GM23338 (cell line): ENCODE measurements around the gene TERT. TPM values are rescaled to one million over a fixed set of nuclear protein-coding genes. Genes with fewer than 3 reads are reported as not detected.

Experiments
- ATAC-seq: fragments of 200-7000 bp; cut with Tn5 transposase; 3 replicates; pipeline ENCODE4 v1.9.1; 2020
- DNase-seq: peaks from one replicate; pipeline ENCODE4 v3.0.0-alpha.2; 2015; ENCODE audit warnings: low spot score
- H2AFZ ChIP-seq: fragments of 200-600 bp; sonication (generic); 2 replicates; pipeline ENCODE4 v1.8.0; 2016; ENCODE audit warnings: antibody characterized with exemption, mild to moderate bottlenecking, moderate library complexity
- H3F3A ChIP-seq: fragments of 200-600 bp; sonication (generic); replicated peaks from 2 replicates; pipeline ENCODE4 v1.8.0; 2017; ENCODE audit warnings: antibody characterized with exemption, mixed run types, low read depth
- H3K27ac ChIP-seq: fragments of 200-600 bp; sonication (generic); 2 replicates; pipeline ENCODE4 v1.6.1; 2016; ENCODE audit warnings: low read depth
- H3K27me3 ChIP-seq: fragments of 200-600 bp; sonication (generic); 2 replicates; pipeline ENCODE4 v1.8.0; 2016; ENCODE audit warnings: mild to moderate bottlenecking, mixed run types, moderate library complexity; ENCODE audit not compliant: insufficient read depth
- H3K36me3 ChIP-seq: fragments of 200-600 bp; sonication (generic); 2 replicates; pipeline ENCODE4 v1.8.0; 2016; ENCODE audit warnings: mild to moderate bottlenecking; ENCODE audit not compliant: insufficient read depth
- H3K4me1 ChIP-seq: fragments of 200-600 bp; sonication (generic); 2 replicates; pipeline ENCODE4 v1.8.0; 2016; ENCODE audit warnings: mild to moderate bottlenecking, moderate library complexity; ENCODE audit not compliant: insufficient read depth
- H3K4me2 ChIP-seq: fragments of 200-600 bp; sonication (generic); 2 replicates; pipeline ENCODE4 v1.7.1; 2017; ENCODE audit warnings: mixed run types
- H3K4me3 ChIP-seq: fragments of 200-600 bp; sonication (generic); 2 replicates; pipeline ENCODE4 v1.6.1; 2016; ENCODE audit warnings: mixed run types
- H3K79me2 ChIP-seq: fragments of 200-600 bp; sonication (generic); replicated peaks from 2 replicates; pipeline ENCODE4 v1.8.0; 2017; ENCODE audit warnings: mild to moderate bottlenecking; ENCODE audit not compliant: insufficient read depth
- H3K9me2 ChIP-seq: fragments of 200-600 bp; sonication (generic); 2 replicates; pipeline ENCODE4 v1.8.0; 2017; ENCODE audit not compliant: insufficient read depth
- H4K20me1 ChIP-seq: fragments of 200-600 bp; sonication (generic); replicated peaks from 2 replicates; pipeline ENCODE4 v1.8.0; 2017; ENCODE audit warnings: mild to moderate bottlenecking; ENCODE audit not compliant: insufficient read depth
- H3K27ac Mint-ChIP-seq: 2 replicates; pipeline ENCODE4 v1.8.0; 2020; ENCODE audit warnings: inconsistent platforms, mild to moderate bottlenecking, moderate library complexity, mixed read lengths
- H3K27me3 Mint-ChIP-seq: 3 replicates; pipeline ENCODE4 v1.8.0; 2022; ENCODE audit warnings: low read depth, mild to moderate bottlenecking, moderate library complexity, mixed read lengths, inconsistent platforms; ENCODE audit not compliant: insufficient read depth, poor library complexity
- H3K36me3 Mint-ChIP-seq: 3 replicates; pipeline ENCODE4 v1.8.0; 2021; ENCODE audit warnings: low read depth, mild to moderate bottlenecking, inconsistent platforms, moderate library complexity, mixed read lengths
- H3K4me1 Mint-ChIP-seq: 3 replicates; pipeline ENCODE4 v1.8.0; 2020; ENCODE audit warnings: mild to moderate bottlenecking, inconsistent platforms, mixed read lengths
- H3K4me3 Mint-ChIP-seq: 3 replicates; pipeline ENCODE4 v1.8.0; 2021; ENCODE audit warnings: moderate library complexity, mild to moderate bottlenecking, inconsistent platforms, mixed read lengths
- H3K9me3 Mint-ChIP-seq: 3 replicates; pipeline ENCODE4 v1.8.0; 2020; ENCODE audit warnings: moderate library complexity, mild to moderate bottlenecking, inconsistent platforms, mixed read lengths
- CREB1 ChIP-seq: fragments of 250-450 bp; sonication (Bioruptor Pico); IDR thresholded peaks from 2 replicates; pipeline ENCODE4 v1.5.0; 2020; ENCODE audit warnings: low read depth, mild to moderate bottlenecking, moderate library complexity
- CTCF ChIP-seq, 2 experiments: fragments of 200-600 bp in 1 of 2; sonication (generic) in 1 of 2; conservative IDR thresholded peaks; 2 replicates each; pipeline versions ENCODE4 v1.5.1 to v1.6.1; 2016 to 2017; ENCODE audit warnings: antibody characterized with exemption in 2 of 2, low read depth in 2 of 2, mild to moderate bottlenecking in 2 of 2, moderate library complexity in 1 of 2
- EZH2 ChIP-seq: fragments of 200-600 bp; sonication (generic); IDR thresholded peaks from one replicate; pipeline ENCODE4 v1.8.0; 2017; ENCODE audit warnings: antibody characterized with exemption, mild to moderate bottlenecking, low read depth; ENCODE audit not compliant: unreplicated experiment
- EZH2phosphoT487 ChIP-seq: fragments of 200-600 bp; sonication (generic); IDR thresholded peaks from one replicate; pipeline ENCODE4 v1.8.1; 2018; ENCODE audit warnings: antibody characterized with exemption; ENCODE audit not compliant: unreplicated experiment
- JUNB ChIP-seq: IDR thresholded peaks from one replicate; pipeline ENCODE4 v1.6.1; 2016; ENCODE audit warnings: antibody characterized with exemption; ENCODE audit not compliant: unreplicated experiment
- NANOG ChIP-seq: IDR thresholded peaks from 2 replicates; pipeline ENCODE4 v1.6.1; 2016; ENCODE audit warnings: antibody characterized with exemption, borderline replicate concordance
- POLR2AphosphoS5 ChIP-seq: IDR thresholded peaks from 2 replicates; pipeline ENCODE4 v1.6.1; 2016; ENCODE audit warnings: antibody characterized with exemption, low read depth
- STAT1 ChIP-seq: IDR thresholded peaks from one replicate; pipeline ENCODE4 v1.6.1; 2016; ENCODE audit warnings: antibody characterized with exemption; ENCODE audit not compliant: unreplicated experiment
- ZNF114 ChIP-seq: fragments of 250-450 bp; sonication (Bioruptor Pico); IDR thresholded peaks from 2 replicates; pipeline ENCODE4 v1.5.0; 2020; ENCODE audit warnings: mild to moderate bottlenecking, moderate library complexity
- ZNF331 ChIP-seq: fragments of 250-450 bp; sonication (Bioruptor Pico); IDR thresholded peaks from 2 replicates; pipeline ENCODE4 v1.5.0; 2020; ENCODE audit warnings: low read depth, mild to moderate bottlenecking, moderate library complexity
- polyA plus RNA-seq: library from polyadenylated mRNA; unstranded; fragments of >200 nt; fragmentation: Nextera tagmentation; extraction: Ambion mirVana; gene quantifications from 2 replicates; pipeline ENCODE4 v1.2.1, GENCODE V29; 2016
- total RNA-seq: library from RNA; depleted of rRNA; stranded (reverse); fragments of >200 nt; shearing (Covaris generic); gene quantifications from 2 replicates; pipeline ENCODE4 v1.2.3, GENCODE V29; 2014
- TF ChIP-seq, protein P1 (sequence below): fragments of 250-450 bp; sonication (Bioruptor Pico); IDR thresholded peaks from 2 replicates; pipeline ENCODE4 v1.5.0; 2020; ENCODE audit warnings: mild to moderate bottlenecking, moderate library complexity
- TF ChIP-seq, protein P2 (sequence below): IDR thresholded peaks from one replicate; pipeline ENCODE4 v1.6.1; 2018; ENCODE audit warnings: antibody characterized with exemption; ENCODE audit not compliant: unreplicated experiment
- TF ChIP-seq, protein P3 (sequence below): IDR thresholded peaks from 2 replicates; pipeline ENCODE4 v1.6.1; 2016; ENCODE audit warnings: antibody characterized with exemption

TERT gene
- total and polyA plus RNA-seq, 2 experiments from 2014 or later, result 9.8 to 46.4 TPM

GRCh38 chr5:1259806-1260480, 34.9 kb downstream of the TERT start:
- no peaks in the 10 kb centered on the region for H4K20me1 ChIP-seq
- Mint-ChIP-seq H3K9me3 (peaks cover 20% of the 10 kb centered on the region; the same call in 2 of the 3 replicates), H3K4me3 (no peak overlapping the region), H3K27me3 (peaks cover 12% of the 10 kb centered on the region), H3K4me1 (no peaks in the 10 kb centered on the region; the same call in 2 of the 3 replicates), H3K27ac (no peak overlapping the region), H3K36me3 (peaks cover 58% of the 10 kb centered on the region)
- DNase-seq (no peak), ATAC-seq (no peak)
- no peak overlapping the region for H3K4me2 ChIP-seq
- H3K36me3 ChIP-seq, result peaks cover 16% of the 10 kb centered on the region
- no peaks in the 10 kb centered on the region for H3K79me2 ChIP-seq
- no peaks in the 10 kb centered on the region for H3F3A ChIP-seq
- no peaks in the 10 kb centered on the region for H3K4me1 ChIP-seq
- no peak overlapping the region for H2AFZ ChIP-seq
- no peak overlapping the region for H3K4me3 ChIP-seq
- H3K9me2 ChIP-seq, result no peaks in the 10 kb centered on the region
- H3K27me3 ChIP-seq, result no peaks in the 10 kb centered on the region
- no peak overlapping the region for H3K27ac ChIP-seq
- TF ChIP-seq ZNF331 (CRISPR knock-in tag) (no peak), CREB1 (no peak), CTCF (conservative IDR thresholded peaks at IDR 0.05; ENCODE audit: low read depth in 2 of 2) (no peak), POLR2AphosphoS5 (no peak), JUNB (no peak), EZH2phosphoT487 (no peak), STAT1 (no peak), NANOG (no peak), ZNF114 (CRISPR knock-in tag) (no peak), EZH2 (no peak)
- TF ChIP-seq, protein P1, sequence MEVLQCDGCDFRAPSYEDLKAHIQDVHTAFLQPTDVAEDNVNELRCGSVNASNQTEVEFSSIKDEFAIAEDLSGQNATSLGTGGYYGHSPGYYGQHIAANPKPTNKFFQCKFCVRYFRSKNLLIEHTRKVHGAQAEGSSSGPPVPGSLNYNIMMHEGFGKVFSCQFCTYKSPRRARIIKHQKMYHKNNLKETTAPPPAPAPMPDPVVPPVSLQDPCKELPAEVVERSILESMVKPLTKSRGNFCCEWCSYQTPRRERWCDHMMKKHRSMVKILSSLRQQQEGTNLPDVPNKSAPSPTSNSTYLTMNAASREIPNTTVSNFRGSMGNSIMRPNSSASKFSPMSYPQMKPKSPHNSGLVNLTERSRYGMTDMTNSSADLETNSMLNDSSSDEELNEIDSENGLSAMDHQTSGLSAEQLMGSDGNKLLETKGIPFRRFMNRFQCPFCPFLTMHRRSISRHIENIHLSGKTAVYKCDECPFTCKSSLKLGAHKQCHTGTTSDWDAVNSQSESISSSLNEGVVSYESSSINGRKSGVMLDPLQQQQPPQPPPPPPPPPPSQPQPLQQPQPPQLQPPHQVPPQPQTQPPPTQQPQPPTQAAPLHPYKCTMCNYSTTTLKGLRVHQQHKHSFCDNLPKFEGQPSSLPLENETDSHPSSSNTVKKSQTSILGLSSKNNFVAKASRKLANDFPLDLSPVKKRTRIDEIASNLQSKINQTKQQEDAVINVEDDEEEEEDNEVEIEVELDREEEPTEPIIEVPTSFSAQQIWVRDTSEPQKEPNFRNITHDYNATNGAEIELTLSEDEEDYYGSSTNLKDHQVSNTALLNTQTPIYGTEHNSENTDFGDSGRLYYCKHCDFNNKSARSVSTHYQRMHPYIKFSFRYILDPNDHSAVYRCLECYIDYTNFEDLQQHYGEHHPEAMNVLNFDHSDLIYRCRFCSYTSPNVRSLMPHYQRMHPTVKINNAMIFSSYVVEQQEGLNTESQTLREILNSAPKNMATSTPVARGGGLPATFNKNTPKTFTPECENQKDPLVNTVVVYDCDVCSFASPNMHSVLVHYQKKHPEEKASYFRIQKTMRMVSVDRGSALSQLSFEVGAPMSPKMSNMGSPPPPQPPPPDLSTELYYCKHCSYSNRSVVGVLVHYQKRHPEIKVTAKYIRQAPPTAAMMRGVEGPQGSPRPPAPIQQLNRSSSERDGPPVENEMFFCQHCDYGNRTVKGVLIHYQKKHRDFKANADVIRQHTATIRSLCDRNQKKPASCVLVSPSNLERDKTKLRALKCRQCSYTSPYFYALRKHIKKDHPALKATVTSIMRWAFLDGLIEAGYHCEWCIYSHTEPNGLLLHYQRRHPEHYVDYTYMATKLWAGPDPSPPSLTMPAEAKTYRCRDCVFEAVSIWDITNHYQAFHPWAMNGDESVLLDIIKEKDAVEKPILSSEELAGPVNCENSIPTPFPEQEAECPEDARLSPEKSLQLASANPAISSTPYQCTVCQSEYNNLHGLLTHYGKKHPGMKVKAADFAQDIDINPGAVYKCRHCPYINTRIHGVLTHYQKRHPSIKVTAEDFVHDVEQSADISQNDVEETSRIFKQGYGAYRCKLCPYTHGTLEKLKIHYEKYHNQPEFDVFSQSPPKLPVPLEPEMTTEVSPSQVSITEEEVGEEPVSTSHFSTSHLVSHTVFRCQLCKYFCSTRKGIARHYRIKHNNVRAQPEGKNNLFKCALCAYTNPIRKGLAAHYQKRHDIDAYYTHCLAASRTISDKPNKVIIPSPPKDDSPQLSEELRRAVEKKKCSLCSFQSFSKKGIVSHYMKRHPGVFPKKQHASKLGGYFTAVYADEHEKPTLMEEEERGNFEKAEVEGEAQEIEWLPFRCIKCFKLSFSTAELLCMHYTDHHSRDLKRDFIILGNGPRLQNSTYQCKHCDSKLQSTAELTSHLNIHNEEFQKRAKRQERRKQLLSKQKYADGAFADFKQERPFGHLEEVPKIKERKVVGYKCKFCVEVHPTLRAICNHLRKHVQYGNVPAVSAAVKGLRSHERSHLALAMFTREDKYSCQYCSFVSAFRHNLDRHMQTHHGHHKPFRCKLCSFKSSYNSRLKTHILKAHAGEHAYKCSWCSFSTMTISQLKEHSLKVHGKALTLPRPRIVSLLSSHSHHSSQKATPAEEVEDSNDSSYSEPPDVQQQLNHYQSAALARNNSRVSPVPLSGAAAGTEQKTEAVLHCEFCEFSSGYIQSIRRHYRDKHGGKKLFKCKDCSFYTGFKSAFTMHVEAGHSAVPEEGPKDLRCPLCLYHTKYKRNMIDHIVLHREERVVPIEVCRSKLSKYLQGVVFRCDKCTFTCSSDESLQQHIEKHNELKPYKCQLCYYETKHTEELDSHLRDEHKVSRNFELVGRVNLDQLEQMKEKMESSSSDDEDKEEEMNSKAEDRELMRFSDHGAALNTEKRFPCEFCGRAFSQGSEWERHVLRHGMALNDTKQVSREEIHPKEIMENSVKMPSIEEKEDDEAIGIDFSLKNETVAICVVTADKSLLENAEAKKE (CRISPR knock-in tag), result no peak
- TF ChIP-seq, protein P2, sequence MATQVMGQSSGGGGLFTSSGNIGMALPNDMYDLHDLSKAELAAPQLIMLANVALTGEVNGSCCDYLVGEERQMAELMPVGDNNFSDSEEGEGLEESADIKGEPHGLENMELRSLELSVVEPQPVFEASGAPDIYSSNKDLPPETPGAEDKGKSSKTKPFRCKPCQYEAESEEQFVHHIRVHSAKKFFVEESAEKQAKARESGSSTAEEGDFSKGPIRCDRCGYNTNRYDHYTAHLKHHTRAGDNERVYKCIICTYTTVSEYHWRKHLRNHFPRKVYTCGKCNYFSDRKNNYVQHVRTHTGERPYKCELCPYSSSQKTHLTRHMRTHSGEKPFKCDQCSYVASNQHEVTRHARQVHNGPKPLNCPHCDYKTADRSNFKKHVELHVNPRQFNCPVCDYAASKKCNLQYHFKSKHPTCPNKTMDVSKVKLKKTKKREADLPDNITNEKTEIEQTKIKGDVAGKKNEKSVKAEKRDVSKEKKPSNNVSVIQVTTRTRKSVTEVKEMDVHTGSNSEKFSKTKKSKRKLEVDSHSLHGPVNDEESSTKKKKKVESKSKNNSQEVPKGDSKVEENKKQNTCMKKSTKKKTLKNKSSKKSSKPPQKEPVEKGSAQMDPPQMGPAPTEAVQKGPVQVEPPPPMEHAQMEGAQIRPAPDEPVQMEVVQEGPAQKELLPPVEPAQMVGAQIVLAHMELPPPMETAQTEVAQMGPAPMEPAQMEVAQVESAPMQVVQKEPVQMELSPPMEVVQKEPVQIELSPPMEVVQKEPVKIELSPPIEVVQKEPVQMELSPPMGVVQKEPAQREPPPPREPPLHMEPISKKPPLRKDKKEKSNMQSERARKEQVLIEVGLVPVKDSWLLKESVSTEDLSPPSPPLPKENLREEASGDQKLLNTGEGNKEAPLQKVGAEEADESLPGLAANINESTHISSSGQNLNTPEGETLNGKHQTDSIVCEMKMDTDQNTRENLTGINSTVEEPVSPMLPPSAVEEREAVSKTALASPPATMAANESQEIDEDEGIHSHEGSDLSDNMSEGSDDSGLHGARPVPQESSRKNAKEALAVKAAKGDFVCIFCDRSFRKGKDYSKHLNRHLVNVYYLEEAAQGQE, result no peak
- TF ChIP-seq, protein P3, sequence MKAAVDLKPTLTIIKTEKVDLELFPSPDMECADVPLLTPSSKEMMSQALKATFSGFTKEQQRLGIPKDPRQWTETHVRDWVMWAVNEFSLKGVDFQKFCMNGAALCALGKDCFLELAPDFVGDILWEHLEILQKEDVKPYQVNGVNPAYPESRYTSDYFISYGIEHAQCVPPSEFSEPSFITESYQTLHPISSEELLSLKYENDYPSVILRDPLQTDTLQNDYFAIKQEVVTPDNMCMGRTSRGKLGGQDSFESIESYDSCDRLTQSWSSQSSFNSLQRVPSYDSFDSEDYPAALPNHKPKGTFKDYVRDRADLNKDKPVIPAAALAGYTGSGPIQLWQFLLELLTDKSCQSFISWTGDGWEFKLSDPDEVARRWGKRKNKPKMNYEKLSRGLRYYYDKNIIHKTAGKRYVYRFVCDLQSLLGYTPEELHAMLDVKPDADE, result no peak
